K562 treated with DMSO at 1 percent for 4 hours (cell line): ENCODE data around the gene ABCA13. TPM values are rescaled to one million over a fixed set of nuclear protein-coding genes. Genes with fewer than 3 reads are reported as not detected.

ENCODE experiments used
- total RNA-seq: library from RNA; unstranded; fragments of 300-600 nt; gene quantifications from 2 replicates; pipeline ENCODE4 v1.2.3, GENCODE V29; 2022; ENCODE audit not compliant: insufficient read depth

Gene ABCA13
- total RNA-seq = 1.7 TPM in 1 of 2 replicates, not detected in the other

GRCh38 chr7:48171202-48171601 lies at the start of gene ABCA13:
Gene ABCA13 (plus strand): TSS chr7:48171458. CDS start chr7:48171484, 26 bp downstream.

Other genes with a start within 250 kb of the ABCA13 start
- not detected in 2 replicates for gene PKD1L1, start 223.0 kb upstream of the ABCA13 start, total RNA-seq
- 3.9 and 4.0 TPM in 2 replicates for gene HUS1, start 191.8 kb upstream of the ABCA13 start, total RNA-seq
- 0.80 and 1.7 TPM in 2 replicates for gene SUN3, start 142.4 kb upstream of the ABCA13 start, total RNA-seq
- not detected in 2 replicates for gene C7orf57, start 135.9 kb upstream of the ABCA13 start, total RNA-seq
- gene UPP1, start 82.2 kb upstream of the ABCA13 start, total RNA-seq = 8.4 and 15.7 TPM in 2 replicates